H1 (cell line): ENCODE measurements around the gene DAAM1. TPM values are rescaled to one million over a fixed set of nuclear protein-coding genes. Genes with fewer than 3 reads are reported as not detected.

ENCODE experiments used
- CTCF ChIA-PET: fragments of 300-600 bp; sonication (Branson Sonifier 250); formaldehyde crosslinking; loops from one replicate; lab custom pipeline; 2021; ENCODE audit not compliant: partially characterized antibody; lab: Charles Lee
- POLR2A ChIA-PET: fragments of 300-600 bp; sonication (Branson Sonifier 250); formaldehyde crosslinking; loops from one replicate; lab custom pipeline; 2021; ENCODE audit warnings: inconsistent platforms; ENCODE audit not compliant: partially characterized antibody; lab: Charles Lee
- DNase-seq, 2 experiments: peaks; one replicate each; pipeline versions ENCODE4 v3.0.0 to v3.0.0-alpha.2; 2010 to 2022; ENCODE audit warnings: low spot score in 2 of 2, low read depth in 1 of 2, mixed read lengths in 1 of 2
- FAIRE-seq: peaks from 2 replicates; lab custom pipeline; 2011; peaks lifted over from hg19 to GRCh38; lab: Jason Lieb, UNC
- H2AFZ ChIP-seq: 2 replicates; pipeline ENCODE4 v1.8.1; 2012; ENCODE audit warnings: low read length, inconsistent platforms
- H2AK5ac ChIP-seq: 2 replicates; pipeline ENCODE4 v1.6.1; 2013; ENCODE audit warnings: low read depth, low read length
- H2BK120ac ChIP-seq: replicated peaks from 2 replicates; pipeline ENCODE3; 2013; ENCODE audit warnings: low read depth, low read length, inconsistent platforms
- H2BK12ac ChIP-seq: 2 replicates; pipeline ENCODE4 v1.6.1; 2013; ENCODE audit warnings: low read depth, low read length
- H2BK15ac ChIP-seq: 2 replicates; pipeline ENCODE4 v1.6.1; 2013; ENCODE audit warnings: low read length
- H2BK20ac ChIP-seq: 2 replicates; pipeline ENCODE4 v1.6.1; 2013; ENCODE audit warnings: low read length
- H2BK5ac ChIP-seq: 2 replicates; pipeline ENCODE4 v1.6.1; 2013; ENCODE audit warnings: low read depth, low read length
- H3K14ac ChIP-seq: 2 replicates; pipeline ENCODE4 v1.6.1; 2013; ENCODE audit warnings: inconsistent platforms; ENCODE audit not compliant: insufficient read length
- H3K18ac ChIP-seq: 2 replicates; pipeline ENCODE4 v1.6.1; 2013; ENCODE audit warnings: low read length; ENCODE audit errors: extremely low read depth
- H3K23ac ChIP-seq: 2 replicates; pipeline ENCODE4 v1.6.1; 2013; ENCODE audit warnings: inconsistent platforms; ENCODE audit not compliant: insufficient read length
- H3K23me2 ChIP-seq: 2 replicates; pipeline ENCODE4 v1.6.1; 2013; ENCODE audit warnings: low read depth, low read length
- H3K27ac ChIP-seq: 2 replicates; pipeline ENCODE4 v1.6.1; 2011; ENCODE audit warnings: low read depth, low read length, inconsistent platforms
- H3K27me3 ChIP-seq, 4 experiments: replicated peaks in 1 of 4; 1 replicate in 1 of 4; 2 replicates in 3 of 4; pipeline versions ENCODE4 v1.6.1 to v1.8.1; 2011 to 2013; ENCODE audit warnings: low read length in 3 of 4, mild to moderate bottlenecking in 3 of 4, inconsistent platforms in 2 of 4, mixed read lengths in 2 of 4, moderate library complexity in 1 of 4; ENCODE audit not compliant: control insufficient read depth in 3 of 4, insufficient read depth in 3 of 4; ENCODE audit errors: extremely low read depth in 1 of 4
- H3K36me3 ChIP-seq, 4 experiments: 2 replicates each; pipeline versions ENCODE4 v1.6.1 to v1.8.1; 2011 to 2013; ENCODE audit warnings: mild to moderate bottlenecking in 4 of 4, low read length in 3 of 4, moderate library complexity in 2 of 4, control low read depth in 1 of 4, inconsistent platforms in 1 of 4; ENCODE audit not compliant: insufficient read depth in 4 of 4, control insufficient read depth in 2 of 4
- H3K4ac ChIP-seq: replicated peaks from 2 replicates; pipeline ENCODE3; 2013; ENCODE audit warnings: low read length, low read depth, mixed read lengths, inconsistent platforms; ENCODE audit not compliant: insufficient read length
- H3K4me1 ChIP-seq, 4 experiments: replicated peaks in 1 of 4; 1 replicate in 1 of 4; 2 replicates in 3 of 4; pipeline versions ENCODE4 v1.6.1 to v1.8.1; 2011 to 2013; ENCODE audit warnings: low read length in 3 of 4, inconsistent platforms in 2 of 4, mixed read lengths in 1 of 4; ENCODE audit not compliant: insufficient read depth in 4 of 4, control insufficient read depth in 3 of 4
- H3K4me2 ChIP-seq, 2 experiments: 2 replicates each; pipeline versions ENCODE4 v1.6.1 to v1.8.1; 2011 to 2013; ENCODE audit warnings: low read depth in 2 of 2, low read length in 2 of 2, control low read depth in 1 of 2, inconsistent platforms in 1 of 2, mild to moderate bottlenecking in 1 of 2; ENCODE audit not compliant: insufficient read depth in 1 of 2
- H3K4me3 ChIP-seq, 4 experiments: fragments of 200-600, 300-600 bp in 1 of 4; sonication (generic), shearing (Covaris generic), sonication (Bioruptor Twin) in 1 of 4; 2 replicates each; pipeline versions ENCODE4 v1.5.1 to v1.8.1; 2011 to 2016; ENCODE audit warnings: low read length in 4 of 4, low read depth in 3 of 4, control low read depth in 2 of 4, inconsistent platforms in 2 of 4, mild to moderate bottlenecking in 2 of 4, mixed read lengths in 1 of 4, moderate library complexity in 1 of 4; ENCODE audit not compliant: insufficient read depth in 2 of 4; ENCODE audit errors: extremely low read depth in 1 of 4
- H3K56ac ChIP-seq: replicated peaks from 2 replicates; pipeline ENCODE3; 2013; ENCODE audit warnings: low read depth, mild to moderate bottlenecking, mixed read lengths, low read length, inconsistent platforms; ENCODE audit not compliant: insufficient read length
- H3K79me1 ChIP-seq: 2 replicates; pipeline ENCODE4 v1.6.1; 2013; ENCODE audit warnings: low read depth, low read length, control low read depth
- H3K79me2 ChIP-seq, 2 experiments: 2 replicates each; pipeline versions ENCODE4 v1.6.1 to v1.8.1; 2012 to 2013; ENCODE audit warnings: low read length in 2 of 2, mild to moderate bottlenecking in 2 of 2, inconsistent platforms in 1 of 2; ENCODE audit not compliant: insufficient read depth in 2 of 2, control insufficient read depth in 1 of 2
- H3K9ac ChIP-seq, 4 experiments: replicated peaks in 1 of 4; 1 replicate in 1 of 4; 2 replicates in 3 of 4; pipeline versions ENCODE4 v1.6.1 to v1.8.1; 2011 to 2013; ENCODE audit warnings: low read depth in 3 of 4, low read length in 3 of 4, control low read depth in 2 of 4, mild to moderate bottlenecking in 2 of 4, moderate library complexity in 2 of 4, inconsistent platforms in 1 of 4; ENCODE audit errors: extremely low read depth in 1 of 4
- H3K9me3 ChIP-seq, 2 experiments: 2 replicates each; pipeline versions ENCODE4 v1.6.1 to v1.8.1; 2012 to 2013; ENCODE audit warnings: mild to moderate bottlenecking in 2 of 2, moderate library complexity in 2 of 2, control low read depth in 1 of 2, inconsistent platforms in 1 of 2, low read depth in 1 of 2, low read length in 1 of 2, mixed read lengths in 1 of 2; ENCODE audit not compliant: insufficient read depth in 2 of 2
- H4K20me1 ChIP-seq, 2 experiments: replicated peaks in 1 of 2; 2 replicates each; pipeline versions ENCODE3 to v1.8.1; 2011 to 2013; ENCODE audit warnings: inconsistent platforms in 2 of 2, low read length in 2 of 2, mild to moderate bottlenecking in 1 of 2; ENCODE audit not compliant: insufficient read depth in 2 of 2, control insufficient read depth in 1 of 2
- H4K5ac ChIP-seq: 2 replicates; pipeline ENCODE4 v1.6.1; 2013; ENCODE audit warnings: low read length, low read depth, mixed read lengths, inconsistent platforms; ENCODE audit not compliant: insufficient read length
- H4K8ac ChIP-seq: 2 replicates; pipeline ENCODE4 v1.8.0; 2013; ENCODE audit warnings: mild to moderate bottlenecking, moderate library complexity, low read length, inconsistent platforms; ENCODE audit not compliant: insufficient read depth; ENCODE audit errors: extremely low read depth
- H4K91ac ChIP-seq: replicated peaks from 2 replicates; pipeline ENCODE3; 2013; ENCODE audit warnings: low read length, mixed read lengths, inconsistent platforms; ENCODE audit not compliant: insufficient read length
- ASH2L ChIP-seq: fragments of 200-600, 300-600 bp; sonication (generic); IDR thresholded peaks from one replicate; pipeline ENCODE4 v1.7.1; 2017; ENCODE audit warnings: low read length
- BCL11A ChIP-seq, 2 experiments: IDR thresholded peaks; one replicate each; pipeline ENCODE4 v1.6.1; 2011; ENCODE audit warnings: low read depth in 2 of 2, low read length in 2 of 2, mild to moderate bottlenecking in 2 of 2
- CBX5 ChIP-seq: fragments of 300-800, 300-1000 bp; sonication (generic); IDR thresholded peaks from 2 replicates; pipeline ENCODE4 v1.7.1; 2016; ENCODE audit warnings: antibody characterized with exemption, low read length, low read depth
- CTBP2 ChIP-seq: IDR thresholded peaks from 2 replicates; pipeline ENCODE4 v1.7.0; 2011; ENCODE audit warnings: borderline replicate concordance, mild to moderate bottlenecking, moderate library complexity, mixed read lengths, low read length; ENCODE audit not compliant: insufficient read depth, insufficient read length
- E2F6 ChIP-seq: IDR thresholded peaks from 2 replicates; pipeline ENCODE4 v1.6.1; 2012; ENCODE audit warnings: inconsistent platforms
- EP300 ChIP-seq, 2 experiments: IDR thresholded peaks; 1 replicate in 1 of 2; 2 replicates in 1 of 2; pipeline ENCODE4 v1.6.1; 2011 to 2012; ENCODE audit warnings: low read depth in 2 of 2, low read length in 2 of 2, mild to moderate bottlenecking in 2 of 2, borderline replicate concordance in 1 of 2, inconsistent platforms in 1 of 2, moderate library complexity in 1 of 2
- KDM5A ChIP-seq: fragments of 200-600 bp; IDR thresholded peaks from 2 replicates; pipeline ENCODE4 v1.7.1; 2012; ENCODE audit warnings: mild to moderate bottlenecking, low read length, inconsistent platforms, mixed read lengths
- POU5F1 ChIP-seq: IDR thresholded peaks from 2 replicates; pipeline ENCODE4 v1.6.1; 2011; ENCODE audit warnings: low read depth, mild to moderate bottlenecking, low read length, moderate library complexity
- SIRT6 ChIP-seq: IDR thresholded peaks from one replicate; pipeline ENCODE4 v1.7.1; 2012; ENCODE audit warnings: low read length, inconsistent platforms
- SUZ12 ChIP-seq: fragments of 200-600 bp; sonication (generic); IDR thresholded peaks from 2 replicates; pipeline ENCODE4 v1.6.1; 2012; ENCODE audit warnings: mild to moderate bottlenecking, inconsistent platforms, low read length, moderate library complexity, mixed read lengths
- TBP ChIP-seq: IDR thresholded peaks from 2 replicates; pipeline ENCODE4 v1.6.1; 2011; ENCODE audit warnings: low read depth, low read length, improper control_type of control experiment
- WGBS, 2 experiments: shearing (Covaris generic) in 1 of 2; methylation state at CpG; one replicate each; pipeline versions ENCODE4 v1.1.6 to v1.1.7; 2013 to 2015; ENCODE audit warnings: low lambda C conversion rate in 2 of 2, mixed read lengths in 2 of 2, inconsistent platforms in 1 of 2, low coverage in 1 of 2, missing lambda C conversion rate in 1 of 2; ENCODE audit not compliant: insufficient replicate concordance in 2 of 2, insufficient coverage in 1 of 2, insufficient read length in 1 of 2; ENCODE audit errors: extremely low coverage in 1 of 2, missing lambda C conversion rate in 1 of 2; 5-methylcytosine and 5-hydroxymethylcytosine counted together
- polyA plus RNA-seq, 7 experiments: library from polyadenylated mRNA; depleted of rRNA in 3 of 7; stranded (reverse) in 5 of 7; unstranded in 2 of 7; fragments of >200 nt in 5 of 7; fragments of 200-250 nt in 2 of 7; gene quantifications; 1 replicate in 5 of 7; 2 replicates in 1 of 7; 4 replicates in 1 of 7; pipeline versions ENCODE4 v1.2.1 to v1.2.3, GENCODE V29; 2011 to 2013; ENCODE audit warnings: missing spikeins in 2 of 7, mixed read lengths in 2 of 7
- total RNA-seq: library from RNA; stranded (reverse); fragmentation: NEBNext Ultra II Directional; extraction: Animal tissue kit (Norgen Biotek cat#: 25700); gene quantifications from 2 replicates; pipeline ENCODE4 v1.2.1, GENCODE V29; 2021
- TF ChIP-seq, protein P1 (sequence below): IDR thresholded peaks from 2 replicates; pipeline ENCODE4 v1.6.1; 2012; ENCODE audit warnings: inconsistent platforms

Gene DAAM1
- total and polyA plus RNA-seq, 2 of the 8 experiments (the other 6 are each of a cell fraction or from before 2014, with no cell fraction given), result 5.0 to 44.9 TPM

- Histone ChIP-seq H3K27me3 (no peaks in the 10 kb centered on the region), H3K4me3 (no peak overlapping the region), H2BK20ac (no peak overlapping the region), H3K9ac (no peak overlapping the region), H3K79me2 (no peaks in the 10 kb centered on the region), H4K8ac (no peak overlapping the region), H4K5ac (no peak overlapping the region), H2AK5ac (no peak overlapping the region), H3K27ac (no peak overlapping the region), H3K4me1 (peaks cover 0 to 15% (median 10%) of the 10 kb centered on the region in 4 experiments; a peak in 3 of 7 replicates), H4K20me1 (no peaks in the 10 kb centered on the region), H3K4ac (no peak overlapping the region), H2BK5ac (no peak overlapping the region), H4K91ac (no peak overlapping the region), H3K36me3 (peaks cover 0 to 6% (median 0%) of the 10 kb centered on the region in 4 experiments; a peak in 1 of 8 replicates), H3K23ac (no peak overlapping the region), H3K56ac (no peak overlapping the region), H3K18ac (no peak overlapping the region), H3K79me1 (no peaks in the 10 kb centered on the region), H3K9me3 (no peaks in the 10 kb centered on the region), H2BK12ac (no peak overlapping the region), H2BK120ac (no peak overlapping the region), H2AFZ (no peak overlapping the region), H3K14ac (no peak overlapping the region), H3K23me2 (no peaks in the 10 kb centered on the region), H3K4me2 (no peak overlapping the region), H2BK15ac (no peak overlapping the region)
- no peak for TF ChIP-seq CTBP2
- TF ChIP-seq KDM5A, result no peak
- no peak for TF ChIP-seq CBX5
- no peak for TF ChIP-seq POU5F1
- TF ChIP-seq EP300 (IDR thresholded peaks at IDR 0.05; ENCODE audit: borderline replicate concordance in 1 of 2, low read depth in 2 of 2, low read length in 2 of 2), result no peak
- TF ChIP-seq SUZ12, result no peak
- TF ChIP-seq E2F6, result no peak
- no peak for TF ChIP-seq SIRT6
- TF ChIP-seq, protein P1, sequence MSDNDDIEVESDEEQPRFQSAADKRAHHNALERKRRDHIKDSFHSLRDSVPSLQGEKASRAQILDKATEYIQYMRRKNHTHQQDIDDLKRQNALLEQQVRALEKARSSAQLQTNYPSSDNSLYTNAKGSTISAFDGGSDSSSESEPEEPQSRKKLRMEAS, result no peak
- no peak for TF ChIP-seq ASH2L
- no peak for TF ChIP-seq TBP
- TF ChIP-seq BCL11A (IDR thresholded peaks at IDR 0.05; ENCODE audit: low read depth in 2 of 2, low read length in 2 of 2), result no peak
- FAIRE-seq (no peak), DNase-seq (no peak)
- ChIA-PET POLR2A (no interaction called here), CTCF (no interaction called here)
- 85% methylated on average over 2 of the region's 2 CpGs; no CpG with 5 or more reads in 1 of the 2 experiments for WGBS, 2 experiments
Observed at GRCh38 chr14:59332727-59333126, 144.3 kb downstream of the DAAM1 start.
